ENCODE measurements around the gene FBXO4.

DNA sequence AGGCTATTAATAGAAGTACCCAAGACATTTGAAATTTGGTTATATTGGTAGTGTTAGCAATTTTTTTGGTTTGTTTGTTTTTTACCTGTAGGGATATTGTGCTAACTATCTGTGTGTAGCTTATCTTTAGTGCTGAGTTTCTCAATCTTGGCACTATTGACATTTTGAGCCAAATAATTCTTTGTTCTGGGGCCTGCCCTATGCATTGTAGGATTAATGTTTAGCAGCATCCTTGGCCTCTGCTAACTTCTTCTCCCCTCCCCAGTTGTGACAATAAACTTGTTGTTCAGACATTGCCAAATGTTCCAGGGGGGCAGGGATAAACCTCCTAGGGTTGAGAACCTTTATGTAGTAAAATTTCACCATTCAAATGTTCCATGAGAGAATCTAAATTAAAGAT lies 4.0 kb downstream of the FBXO4 start:
- TF ChIP-seq, protein P1, sequence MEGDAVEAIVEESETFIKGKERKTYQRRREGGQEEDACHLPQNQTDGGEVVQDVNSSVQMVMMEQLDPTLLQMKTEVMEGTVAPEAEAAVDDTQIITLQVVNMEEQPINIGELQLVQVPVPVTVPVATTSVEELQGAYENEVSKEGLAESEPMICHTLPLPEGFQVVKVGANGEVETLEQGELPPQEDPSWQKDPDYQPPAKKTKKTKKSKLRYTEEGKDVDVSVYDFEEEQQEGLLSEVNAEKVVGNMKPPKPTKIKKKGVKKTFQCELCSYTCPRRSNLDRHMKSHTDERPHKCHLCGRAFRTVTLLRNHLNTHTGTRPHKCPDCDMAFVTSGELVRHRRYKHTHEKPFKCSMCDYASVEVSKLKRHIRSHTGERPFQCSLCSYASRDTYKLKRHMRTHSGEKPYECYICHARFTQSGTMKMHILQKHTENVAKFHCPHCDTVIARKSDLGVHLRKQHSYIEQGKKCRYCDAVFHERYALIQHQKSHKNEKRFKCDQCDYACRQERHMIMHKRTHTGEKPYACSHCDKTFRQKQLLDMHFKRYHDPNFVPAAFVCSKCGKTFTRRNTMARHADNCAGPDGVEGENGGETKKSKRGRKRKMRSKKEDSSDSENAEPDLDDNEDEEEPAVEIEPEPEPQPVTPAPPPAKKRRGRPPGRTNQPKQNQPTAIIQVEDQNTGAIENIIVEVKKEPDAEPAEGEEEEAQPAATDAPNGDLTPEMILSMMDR (IDR thresholded peaks at IDR 0.05; ENCODE audit: borderline replicate concordance, extremely low read depth, low read length, poor library complexity, severe bottlenecking), result no peak
- no peak for TF ChIP-seq EZH2 (IDR thresholded peaks at IDR 0.05; ENCODE audit: borderline replicate concordance, low read depth, low read length, severe bottlenecking)
